D341Med (cell line): ENCODE measurements around the gene BCL2L15.

Experiments used
- DNase-seq: peaks from one replicate; pipeline ENCODE4 v3.0.0; 2012; ENCODE audit warnings: low spot score

BCL2L15 gene

GRCh38 chr1:113905435-113905861 lies 18.1 kb upstream of the BCL2L15 start:
- DNase-seq, result peak; percentile 51

GRCh38 chr1:113904674-113905434 lies 17.5 kb upstream of the BCL2L15 start, which contains the start of the genes AP4B1 and DCLRE1B:
AP4B1 (minus strand) TSS chr1:113904799; CDS start chr1:113904717, 82 bp downstream.
DCLRE1B (plus strand) TSS chr1:113905326; CDS start chr1:113905587, 261 bp downstream.
- peak; percentile 94 for DNase-seq

GRCh38 chr1:113904293-113904673 lies 16.9 kb upstream of the BCL2L15 start:
- DNase-seq, result peak; percentile 59

- no peak for DNase-seq
Measured at GRCh38 chr1:113903501-113904292, 16.3 kb upstream of the BCL2L15 start.

- DNase-seq, result no peak
Measured at GRCh38 chr1:113901191-113901590, 13.8 kb upstream of the BCL2L15 start.

GRCh38 chr1:113899111-113899510 lies 11.7 kb upstream of the BCL2L15 start:
- no peak for DNase-seq

- DNase-seq, result no peak
Measured at GRCh38 chr1:113898241-113898814, 10.9 kb upstream of the BCL2L15 start.

GRCh38 chr1:113895961-113896360 lies 8.6 kb upstream of the BCL2L15 start:
- DNase-seq, result no peak

- no peak for DNase-seq
Measured at GRCh38 chr1:113895098-113895497, 7.7 kb upstream of the BCL2L15 start.

GRCh38 chr1:113893267-113893666 lies 5.9 kb upstream of the BCL2L15 start:
- DNase-seq, result no peak

GRCh38 chr1:113891631-113892220 lies 4.3 kb upstream of the BCL2L15 start:
- no peak for DNase-seq

GRCh38 chr1:113890816-113891215 lies 3.4 kb upstream of the BCL2L15 start:
- no peak for DNase-seq

- DNase-seq, result no peak
Measured at GRCh38 chr1:113886417-113887401, 672 bp downstream of the BCL2L15 start.

GRCh38 chr1:113881661-113882060 lies 5.7 kb downstream of the BCL2L15 start:
- DNase-seq, result no peak

- no peak for DNase-seq
Measured at GRCh38 chr1:113879739-113880038, 7.7 kb downstream of the BCL2L15 start.

- DNase-seq, result no peak
Measured at GRCh38 chr1:113876176-113876575, 11.2 kb downstream of the BCL2L15 start.

- no peak for DNase-seq
Measured at GRCh38 chr1:113875714-113876113, 11.7 kb downstream of the BCL2L15 start.

- DNase-seq, result no peak
Measured at GRCh38 chr1:113874012-113874879, 13.1 kb downstream of the BCL2L15 start.

GRCh38 chr1:113872219-113872935 lies 15.0 kb downstream of the BCL2L15 start:
- no peak for DNase-seq
